Measurements from ENCODE around the gene MAL. TPM values are rescaled to one million over a fixed set of nuclear protein-coding genes. Genes with fewer than 3 reads are reported as not detected.

MAL gene
- total and polyA plus RNA-seq, 8 donors = 0.25 to 1.9 (median 0.81) TPM; not detected in 1

- no peak for ATAC-seq
- TF ChIP-seq CTCF (IDR thresholded peaks at IDR 0.05) = no peak
- 69 to 73% methylated on average over 5 of the region's 5 CpGs for WGBS, 2 donors
- no peak overlapping the region for H3K4me3 ChIP-seq
- H3K4me1 ChIP-seq = no peaks in the 10 kb centered on the region
- peak in 1 of 6 donors; percentile 5 for DNase-seq
- no peak overlapping the region for H3K27ac ChIP-seq
- FAIRE-seq = no peak
- no peaks in the 10 kb centered on the region for H3K36me3 ChIP-seq
- H3K27me3 ChIP-seq = no peaks in the 10 kb centered on the region
- no peaks in the 10 kb centered on the region for H3K9me3 ChIP-seq
- intact Hi-C loops (cut with DNase I) = no loop called here
Measured at GRCh38 chr2:95009412-95009811, 16.1 kb upstream of the MAL start.

- 69 to 74% methylated on average over 10 of the region's 10 CpGs for WGBS, 2 donors
- H3K27ac ChIP-seq = no peak overlapping the region
- intact Hi-C loops (cut with DNase I) = no loop called here
- H3K27me3 ChIP-seq = no peaks in the 10 kb centered on the region
- ATAC-seq (no peak), DNase-seq (peak in 1 of 6 donors; percentile 40), FAIRE-seq (no peak)
- no peaks in the 10 kb centered on the region for H3K4me1 ChIP-seq
- no peaks in the 10 kb centered on the region for H3K9me3 ChIP-seq
- no peak overlapping the region for H3K4me3 ChIP-seq
- H3K36me3 ChIP-seq = no peaks in the 10 kb centered on the region
- no peak for TF ChIP-seq CTCF (IDR thresholded peaks at IDR 0.05)
Measured at GRCh38 chr2:95010126-95010525, 15.4 kb upstream of the MAL start.

GRCh38 chr2:95010718-95011117 lies 14.8 kb upstream of the MAL start:
- no peak for ATAC-seq
- H3K4me1 ChIP-seq = no peaks in the 10 kb centered on the region
- no peak for FAIRE-seq
- intact Hi-C loops (cut with DNase I) = no loop called here
- no peaks in the 10 kb centered on the region for H3K27me3 ChIP-seq
- TF ChIP-seq CTCF (IDR thresholded peaks at IDR 0.05) = no peak
- peak in 1 of 6 donors; percentile 30 for DNase-seq
- no peak overlapping the region for H3K4me3 ChIP-seq
- no peak overlapping the region for H3K27ac ChIP-seq
- WGBS, 2 donors = 93 to 95% methylated on average over 9 of the region's 9 CpGs
- H3K36me3 ChIP-seq = no peaks in the 10 kb centered on the region
- no peaks in the 10 kb centered on the region for H3K9me3 ChIP-seq

GRCh38 chr2:95012881-95013550 lies 12.5 kb upstream of the MAL start:
- no peak overlapping the region for H3K27ac ChIP-seq
- no peak for TF ChIP-seq CTCF (IDR thresholded peaks at IDR 0.05)
- ATAC-seq (no peak), DNase-seq (peak in 1 of 6 donors; percentile 7), FAIRE-seq (no peak)
- no peak overlapping the region for H3K4me3 ChIP-seq
- no peaks in the 10 kb centered on the region for H3K36me3 ChIP-seq
- no peaks in the 10 kb centered on the region for H3K27me3 ChIP-seq
- H3K4me1 ChIP-seq = no peaks in the 10 kb centered on the region
- intact Hi-C loops (cut with DNase I) = no loop called here
- no peaks in the 10 kb centered on the region for H3K9me3 ChIP-seq
- 78 to 86% methylated on average over 10 of the region's 10 CpGs for WGBS, 2 donors

- no peak for FAIRE-seq
- Histone ChIP-seq H3K9me3 (no peaks in the 10 kb centered on the region), H3K4me1 (no peaks in the 10 kb centered on the region)
Measured at GRCh38 chr2:95013726-95014125, 11.8 kb upstream of the MAL start.

More at GRCh38 chr2:95013726-95014125, 11.8 kb upstream of the MAL start:
- H3K4me3 ChIP-seq = no peak overlapping the region
- H3K36me3 ChIP-seq = no peaks in the 10 kb centered on the region
- DNase-seq (peak in 1 of 6 donors; percentile 22), ATAC-seq (no peak)
- intact Hi-C loops (cut with DNase I) = no loop called here
- WGBS, 2 donors = 62 to 78% methylated on average over 6 of the region's 6 CpGs
- H3K27ac ChIP-seq = no peak overlapping the region
- no peak for TF ChIP-seq CTCF (IDR thresholded peaks at IDR 0.05)
- no peaks in the 10 kb centered on the region for H3K27me3 ChIP-seq
